GM18499 (cell line): ENCODE data around the gene TMEM176A.

Source experiments
- ATAC-seq: cut with Tn5 transposase; IDR thresholded peaks from one replicate; pipeline ENCODE4 v1.9.1; 2021; ENCODE audit warnings: moderate number of reproducible peaks; ENCODE audit not compliant: insufficient read depth, unreplicated experiment

Gene TMEM176A

DNA sequence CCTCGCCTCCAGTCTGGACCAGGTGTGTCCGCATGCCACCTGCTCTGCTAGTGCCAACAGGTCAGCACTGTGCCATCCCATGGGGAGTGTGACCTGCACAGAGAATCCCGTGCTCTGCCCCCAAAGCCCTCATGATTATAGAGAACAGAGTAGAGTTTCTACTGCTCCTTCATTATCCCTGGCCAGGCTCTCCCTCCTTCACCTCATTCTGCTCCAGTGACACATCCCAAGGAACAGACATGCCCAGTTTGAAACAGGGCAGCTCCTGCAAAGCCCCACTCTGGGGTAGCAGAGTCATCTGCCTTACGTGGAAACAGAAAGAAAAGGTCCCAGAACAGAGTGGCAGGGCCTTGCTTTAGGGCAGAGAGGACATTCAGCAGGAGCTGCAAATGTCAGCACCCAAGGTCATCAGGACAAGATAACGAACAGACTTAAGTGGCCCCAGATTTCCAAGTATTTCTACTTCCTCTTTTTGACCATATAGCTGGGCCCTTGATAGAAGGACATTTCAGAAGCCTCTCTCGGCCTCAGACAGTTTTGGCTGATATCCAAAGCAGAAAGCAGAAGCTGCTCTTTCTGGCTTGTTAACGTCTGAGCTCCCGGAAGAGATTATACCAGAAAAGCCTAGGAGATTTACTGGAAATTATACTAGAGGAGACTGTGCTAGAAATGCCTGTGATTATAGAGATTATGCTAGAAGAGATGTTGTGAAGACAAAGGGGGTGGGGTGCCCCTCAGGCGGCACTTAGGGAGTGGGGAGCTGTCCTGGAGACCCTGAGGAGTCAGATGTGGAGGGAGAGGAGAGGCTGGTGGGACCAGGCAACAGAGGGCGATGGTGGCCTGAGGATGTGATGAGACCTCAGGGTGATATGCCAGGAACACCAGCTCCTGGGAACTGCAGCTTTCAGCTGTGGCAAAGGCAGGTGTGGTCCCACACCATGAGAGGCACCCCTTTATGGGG is 13.0 kb upstream of the TMEM176A start:
- ATAC-seq: no peak

DNA sequence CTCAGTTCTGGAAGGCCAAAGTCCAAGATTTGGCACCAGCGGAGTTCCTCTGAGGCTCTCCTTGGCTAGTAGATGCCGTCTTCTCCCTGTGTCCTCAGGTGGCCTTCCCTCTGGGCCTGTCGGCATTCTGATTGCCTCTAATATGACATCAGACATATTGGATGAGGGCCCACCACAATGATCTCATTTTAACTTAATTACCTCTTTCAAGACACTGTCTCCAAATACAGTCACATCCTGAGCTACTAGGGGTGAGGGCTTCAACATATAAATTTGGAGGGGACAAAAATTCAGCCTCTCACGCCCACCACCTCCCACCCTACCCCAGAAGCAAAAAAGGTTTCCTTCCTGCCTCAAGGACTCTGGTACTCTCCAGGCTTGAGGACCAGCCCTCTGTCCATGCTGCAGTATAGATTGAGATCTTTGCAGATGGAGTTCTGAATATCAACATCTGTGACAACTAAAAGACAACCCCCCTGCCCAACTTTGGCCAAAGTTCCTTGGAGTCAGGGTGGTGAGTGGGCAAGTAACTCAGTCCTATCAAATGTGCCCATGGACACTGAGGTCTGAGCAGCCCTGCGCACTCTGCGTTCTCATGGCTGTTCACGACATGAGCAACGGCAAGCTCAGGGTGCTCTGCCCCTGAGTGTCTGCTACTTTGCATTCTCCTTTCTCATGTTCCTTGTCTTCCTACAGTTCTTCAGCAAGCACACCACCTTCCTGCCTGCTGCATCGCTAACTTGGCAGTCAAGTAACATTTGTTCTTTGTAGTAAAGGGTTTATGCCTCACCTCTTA is 11.9 kb upstream of the TMEM176A start:
- no peak for ATAC-seq

DNA sequence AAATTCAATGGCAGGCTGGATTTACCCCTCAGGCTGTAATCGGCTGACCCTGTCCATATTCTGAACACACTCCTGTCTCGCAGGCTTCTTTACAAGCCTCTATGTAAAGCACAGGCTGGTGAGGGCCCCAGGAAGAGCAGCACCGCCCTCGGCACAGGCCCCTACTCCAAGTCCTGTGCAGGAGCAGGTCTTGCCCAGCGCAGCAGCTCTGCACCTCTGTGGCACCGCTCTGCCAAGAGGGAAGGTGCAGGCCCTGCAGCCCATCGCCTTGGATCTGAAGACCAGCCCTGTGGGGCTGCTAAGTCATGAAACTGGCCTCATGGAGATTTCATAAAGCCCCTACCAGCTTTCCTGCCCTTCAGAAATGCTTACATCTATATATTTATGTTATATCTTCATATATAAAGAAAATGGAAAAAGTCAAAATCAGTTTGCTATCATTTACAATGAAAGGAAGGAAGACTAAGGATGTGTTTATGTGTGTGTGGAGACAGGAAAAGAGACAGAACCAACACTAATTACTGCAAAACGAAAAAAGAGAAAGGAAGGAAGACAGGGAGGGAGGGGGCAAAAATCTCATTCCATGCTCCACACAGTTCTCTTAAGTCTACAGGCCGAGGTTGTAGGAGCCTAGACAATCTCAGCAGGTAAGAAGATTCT is 10.0 kb upstream of the TMEM176A start:
- no peak for ATAC-seq

DNA sequence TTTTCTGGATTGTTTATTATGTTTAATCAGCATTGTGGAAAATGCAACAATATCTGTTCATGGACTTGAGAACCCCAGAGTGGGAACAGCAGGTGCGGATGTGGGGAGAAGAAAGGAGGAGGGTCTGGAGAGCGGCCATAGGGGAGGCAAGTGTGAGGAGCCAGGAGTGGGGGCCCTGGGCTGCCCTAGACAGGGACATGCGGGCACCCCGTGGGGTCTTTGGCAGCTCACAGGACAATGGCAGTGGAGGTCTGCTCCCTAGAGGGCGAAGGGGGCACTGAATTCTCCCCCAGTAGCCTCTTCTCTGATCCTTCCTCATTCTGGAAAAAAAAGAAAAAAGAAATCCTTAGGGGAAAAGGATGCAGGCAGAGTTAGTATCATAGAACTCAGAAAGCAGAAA is 9.3 kb upstream of the TMEM176A start:
- ATAC-seq: no peak

DNA sequence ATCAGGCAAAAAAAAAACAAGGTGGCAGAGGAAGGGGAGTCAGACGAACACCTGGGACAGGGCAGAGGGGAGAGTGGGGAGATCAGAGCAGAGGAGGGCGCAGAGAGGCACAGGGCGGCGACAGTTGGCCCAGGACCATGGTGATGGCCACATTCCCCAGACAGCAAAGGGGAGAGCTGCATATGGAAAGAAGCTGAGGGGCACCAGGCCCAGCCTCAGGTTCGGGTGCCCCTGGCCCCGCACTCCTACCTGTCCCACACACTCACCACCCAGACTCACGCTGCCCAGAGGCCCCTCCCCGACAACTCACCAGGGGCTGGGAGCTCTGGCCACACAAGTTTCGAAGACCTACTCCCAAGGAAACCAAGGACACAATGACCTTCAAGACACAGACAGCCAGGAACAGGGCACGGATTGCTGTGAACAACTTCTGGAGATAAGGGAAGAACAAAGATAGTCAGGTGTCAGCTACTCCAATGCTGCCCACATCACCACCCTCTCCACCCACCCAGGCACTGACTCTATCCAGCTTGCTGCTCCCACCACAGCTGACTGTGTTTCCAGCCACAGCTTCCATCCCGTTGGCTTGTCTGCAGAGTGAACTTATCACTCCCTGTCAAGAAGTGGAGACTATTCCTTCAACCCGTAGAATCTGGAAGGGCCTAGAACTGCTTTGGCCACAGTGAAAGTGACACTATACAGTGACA is 8.7 kb upstream of the TMEM176A start:
- no peak for ATAC-seq

DNA sequence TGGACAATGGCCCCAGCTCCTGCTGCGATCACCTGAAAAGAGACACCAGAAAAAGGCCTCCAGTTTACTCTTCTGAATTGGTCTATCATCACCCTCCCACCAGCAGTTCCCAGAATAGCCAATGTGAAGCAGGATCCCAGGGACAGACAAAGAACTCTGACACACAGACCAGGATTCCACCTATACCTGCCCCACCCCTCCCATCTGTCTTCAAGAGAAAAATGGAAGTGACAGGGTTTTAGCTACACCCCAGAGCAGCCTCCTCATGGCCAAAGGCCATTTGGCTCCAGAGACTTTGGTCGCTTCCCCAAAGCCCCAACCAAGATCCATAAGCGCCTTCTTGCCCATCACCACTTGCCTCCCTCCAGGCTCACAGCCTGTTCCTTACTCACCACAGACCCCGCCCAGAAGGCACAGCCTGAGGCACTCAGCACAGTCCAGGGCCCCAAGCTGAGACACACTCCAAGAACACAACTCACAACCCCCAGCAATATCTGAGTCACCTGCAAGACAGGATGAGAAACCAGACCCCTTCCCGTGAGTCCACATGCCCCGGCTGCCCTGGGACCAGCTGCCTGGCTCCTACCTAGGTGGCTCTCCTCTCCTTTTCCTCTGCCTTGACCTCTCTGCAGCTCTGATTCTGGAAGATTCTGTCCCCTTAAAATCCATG is 6.9 kb upstream of the TMEM176A start:
- no peak for ATAC-seq

DNA sequence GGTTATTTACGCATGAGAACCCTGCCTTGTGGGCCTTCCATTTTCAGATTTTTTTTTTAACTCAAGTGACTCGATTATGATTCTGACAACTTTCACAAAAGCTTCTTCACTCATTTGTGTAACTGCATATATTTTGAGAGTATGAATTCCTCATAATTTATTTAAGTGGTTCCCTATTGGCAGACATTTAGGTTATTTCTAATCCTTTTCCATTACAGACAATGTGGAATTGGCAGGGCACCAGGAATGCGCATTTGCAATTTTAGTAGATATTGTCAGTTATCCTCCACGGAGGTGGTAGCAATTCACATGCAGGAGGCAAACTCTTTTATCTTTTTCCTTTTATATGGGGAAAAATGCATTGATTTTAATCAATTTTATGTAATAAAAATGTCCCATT is 2.9 kb upstream of the TMEM176A start:
- ATAC-seq: no peak

DNA sequence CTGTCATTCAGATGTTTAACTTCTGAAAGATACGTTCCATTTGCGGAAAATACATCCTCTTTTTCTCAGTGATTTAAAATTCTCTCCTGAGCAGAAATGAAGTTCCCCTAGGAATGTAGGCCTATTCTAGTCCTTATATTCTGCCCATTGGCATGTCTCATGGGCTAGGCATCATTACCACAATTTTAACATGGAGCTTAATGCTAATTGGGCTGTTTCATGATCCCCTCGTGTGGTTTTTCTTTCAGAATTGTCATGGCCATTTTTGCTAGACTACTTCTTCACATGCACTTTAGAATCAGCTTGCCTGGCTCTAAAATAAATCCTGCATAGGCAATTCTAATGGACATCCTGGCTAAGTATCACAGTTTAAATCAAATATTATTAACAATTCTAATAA is 1.4 kb upstream of the TMEM176A start:
- no peak for ATAC-seq

DNA sequence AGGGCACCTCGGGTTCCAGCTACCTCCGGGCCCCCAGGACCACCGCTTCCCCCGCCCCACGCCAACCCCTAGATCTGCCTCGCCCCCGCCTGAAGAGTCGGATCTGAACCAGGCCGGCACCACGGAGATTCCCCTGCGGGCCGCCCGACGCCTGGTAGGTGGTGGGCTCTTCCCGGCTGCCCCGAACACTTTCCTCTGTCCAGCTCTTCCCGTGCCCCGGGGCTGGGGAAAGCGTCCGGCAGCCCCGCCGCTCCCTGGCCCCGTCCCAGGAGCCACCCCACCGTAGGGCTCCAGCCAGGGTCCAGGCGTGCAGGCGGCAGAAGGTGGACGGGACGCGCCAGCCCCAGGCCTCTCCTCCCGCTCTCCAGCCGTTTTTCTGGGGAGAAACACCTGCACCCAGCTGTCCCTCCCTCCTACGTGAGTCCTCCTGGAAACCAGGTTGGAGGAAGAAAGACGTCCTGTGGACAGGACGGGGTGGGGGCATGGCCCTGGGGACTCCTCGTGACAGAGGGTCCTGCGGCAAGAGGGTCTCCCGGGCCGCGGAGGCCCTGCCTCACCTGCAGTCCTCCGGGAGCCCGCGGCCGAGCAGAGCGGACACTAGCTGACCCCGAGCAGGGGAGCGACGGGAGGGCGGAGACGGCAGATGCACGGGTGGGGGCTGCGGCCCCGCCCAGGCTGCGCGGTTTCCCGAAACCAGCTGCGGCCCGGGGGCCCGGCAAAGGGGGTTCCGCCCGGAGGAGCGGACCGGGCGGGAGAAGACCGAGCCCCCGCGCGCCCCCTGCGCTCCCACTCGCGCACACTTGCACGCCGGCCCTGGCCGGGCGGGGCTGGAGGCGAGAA is 608 bp upstream of the TMEM176A start, which contains the start of gene TMEM176B:
Gene TMEM176B, minus strand, starts transcription at position 624 of the 840 bp plus-strand sequence. CDS start 3,795 bp downstream, outside the sequence.
- no peak for ATAC-seq

DNA sequence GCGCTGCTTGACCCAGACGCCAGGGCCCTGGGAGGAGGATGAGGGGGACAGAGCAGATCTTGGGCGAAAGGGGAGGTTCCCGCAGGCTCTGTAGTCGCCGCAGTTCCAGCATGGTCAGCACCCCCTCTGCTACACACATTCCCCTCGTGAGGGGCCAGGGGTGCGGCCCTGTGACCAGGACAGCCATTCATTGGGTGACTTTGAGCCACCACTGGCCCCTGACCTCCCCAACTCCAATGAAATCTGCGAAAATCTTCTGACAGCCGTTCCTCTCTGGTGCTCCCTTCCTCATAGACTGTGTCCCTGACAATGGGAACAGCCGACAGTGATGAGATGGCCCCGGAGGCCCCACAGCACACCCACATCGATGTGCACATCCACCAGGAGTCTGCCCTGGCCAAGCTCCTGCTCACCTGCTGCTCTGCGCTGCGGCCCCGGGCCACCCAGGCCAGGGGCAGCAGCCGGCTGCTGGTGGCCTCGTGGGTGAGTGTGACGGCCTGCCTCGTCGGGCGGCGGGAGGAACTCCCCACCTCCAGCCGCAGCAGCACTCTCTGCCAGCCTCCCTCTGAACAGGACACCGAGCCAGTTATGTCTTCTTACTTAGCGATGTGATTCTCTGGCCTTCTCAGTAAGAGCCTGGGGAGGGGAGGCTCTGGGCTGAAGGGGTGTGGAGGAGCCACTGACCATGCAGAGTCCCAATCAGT is 825 bp downstream of the TMEM176A start:
- ATAC-seq: no peak

DNA sequence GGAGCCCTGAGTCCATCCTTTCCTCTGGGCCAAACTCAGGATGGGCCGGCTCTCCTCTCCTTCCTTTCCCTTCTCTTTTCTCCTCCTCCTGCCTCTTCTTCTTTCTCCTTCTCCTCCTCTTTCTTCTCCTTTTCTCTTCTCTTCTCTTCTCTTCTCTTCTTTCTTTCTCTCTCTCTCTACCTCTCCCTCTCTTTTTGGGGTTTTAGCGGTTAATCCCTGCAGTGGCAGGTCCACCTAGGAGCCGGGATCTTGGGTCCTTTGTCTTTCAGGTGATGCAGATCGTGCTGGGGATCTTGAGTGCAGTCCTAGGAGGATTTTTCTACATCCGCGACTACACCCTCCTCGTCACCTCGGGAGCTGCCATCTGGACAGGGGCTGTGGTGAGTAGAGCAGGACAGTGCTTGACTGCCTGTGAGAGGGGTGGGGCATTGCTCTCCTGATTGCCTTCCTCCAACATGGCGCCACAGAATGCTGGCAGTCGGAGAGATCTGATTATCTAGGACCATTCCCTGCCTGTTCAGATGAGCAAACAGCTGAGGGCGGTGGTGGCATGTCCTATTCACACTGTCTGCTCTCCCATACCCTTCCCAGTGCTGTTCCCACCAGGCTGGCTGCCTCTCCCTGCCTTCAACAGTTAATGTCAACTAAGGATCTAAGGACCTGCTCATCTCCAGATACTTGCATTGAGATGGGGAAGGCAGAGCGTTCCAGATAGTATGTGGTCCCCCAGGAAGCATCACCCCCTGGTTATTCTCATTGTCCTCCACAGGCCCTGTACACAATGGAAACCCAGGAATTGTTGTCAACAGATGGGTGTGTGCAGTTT is 1.6 kb downstream of the TMEM176A start:
- ATAC-seq: no peak

DNA sequence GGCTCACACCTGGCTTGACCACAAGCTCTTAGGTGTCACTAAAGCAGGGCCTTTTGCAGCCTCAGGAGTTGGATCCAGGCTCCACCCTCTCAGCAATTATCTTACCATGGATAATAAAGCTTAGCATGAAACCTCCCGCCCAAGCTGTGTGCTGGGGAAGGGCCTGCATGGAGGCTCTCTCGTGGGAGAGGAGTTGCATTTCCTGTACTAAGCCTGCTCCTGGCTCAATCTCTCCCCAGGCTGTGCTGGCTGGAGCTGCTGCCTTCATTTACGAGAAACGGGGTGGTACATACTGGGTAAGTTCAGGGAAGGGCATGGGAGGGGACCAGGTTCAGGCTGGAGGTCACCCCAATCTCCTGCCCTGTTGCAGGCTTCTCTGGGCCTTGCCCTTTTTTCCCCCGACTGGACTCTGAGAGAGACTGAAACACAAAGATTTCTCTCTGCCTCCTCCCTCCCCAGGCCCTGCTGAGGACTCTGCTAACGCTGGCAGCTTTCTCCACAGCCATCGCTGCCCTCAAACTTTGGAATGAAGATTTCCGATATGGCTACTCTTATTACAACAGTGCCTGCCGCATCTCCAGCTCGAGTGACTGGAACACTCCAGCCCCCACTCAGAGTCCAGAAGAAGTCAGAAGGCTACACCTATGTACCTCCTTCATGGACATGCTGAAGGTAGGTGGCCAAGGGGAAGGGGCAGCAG is 2.7 kb downstream of the TMEM176A start:
- ATAC-seq: no peak

DNA sequence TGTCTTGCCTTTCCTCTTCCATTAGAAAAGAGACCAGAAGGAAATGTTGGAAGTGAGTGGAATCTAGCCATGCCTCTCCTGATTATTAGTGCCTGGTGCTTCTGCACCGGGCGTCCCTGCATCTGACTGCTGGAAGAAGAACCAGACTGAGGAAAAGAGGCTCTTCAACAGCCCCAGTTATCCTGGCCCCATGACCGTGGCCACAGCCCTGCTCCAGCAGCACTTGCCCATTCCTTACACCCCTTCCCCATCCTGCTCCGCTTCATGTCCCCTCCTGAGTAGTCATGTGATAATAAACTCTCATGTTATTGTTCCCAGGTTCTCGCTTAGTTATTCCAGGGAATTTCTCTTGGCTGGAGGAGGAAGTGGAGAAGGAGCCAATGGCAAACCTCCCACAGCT is 4.2 kb downstream of the TMEM176A start:
- no peak for ATAC-seq

DNA sequence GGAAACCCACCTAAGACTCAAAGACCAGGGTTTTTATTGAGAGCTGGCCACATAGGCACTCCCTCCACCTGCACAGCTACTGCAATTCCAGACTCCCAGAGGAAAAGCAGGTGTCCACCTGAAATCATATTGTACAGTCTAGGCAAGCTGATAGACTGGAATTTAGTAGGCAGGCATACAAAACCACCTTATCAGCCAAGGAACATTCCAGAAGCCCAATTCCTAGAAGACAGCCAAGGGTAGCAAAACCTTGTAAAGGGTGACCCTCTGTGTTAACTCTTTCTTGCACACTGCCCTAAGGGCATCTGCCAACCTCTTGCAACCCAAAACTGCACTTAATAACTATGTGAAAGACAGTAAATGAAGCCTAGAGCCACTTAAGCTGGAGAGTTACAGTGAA is 5.3 kb downstream of the TMEM176A start:
- ATAC-seq: no peak

DNA sequence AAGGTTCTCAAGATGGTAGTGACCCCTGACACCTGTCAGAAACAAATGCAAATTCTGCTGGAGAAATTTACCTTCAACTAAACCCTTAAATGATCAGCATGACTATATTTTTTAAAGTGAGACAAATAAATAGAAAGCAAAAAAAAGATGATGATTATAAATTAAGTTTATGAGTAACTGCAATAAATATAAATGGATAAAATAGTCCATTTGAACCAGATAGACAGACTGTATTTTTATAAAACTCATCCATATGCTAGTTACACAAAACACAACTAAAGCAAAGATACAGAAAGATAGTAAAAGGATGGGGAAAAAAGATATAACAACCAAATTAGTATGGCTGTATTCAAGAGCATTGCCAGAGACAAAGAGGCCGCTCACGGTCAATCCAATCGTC is 5.9 kb downstream of the TMEM176A start:
- no peak for ATAC-seq

DNA sequence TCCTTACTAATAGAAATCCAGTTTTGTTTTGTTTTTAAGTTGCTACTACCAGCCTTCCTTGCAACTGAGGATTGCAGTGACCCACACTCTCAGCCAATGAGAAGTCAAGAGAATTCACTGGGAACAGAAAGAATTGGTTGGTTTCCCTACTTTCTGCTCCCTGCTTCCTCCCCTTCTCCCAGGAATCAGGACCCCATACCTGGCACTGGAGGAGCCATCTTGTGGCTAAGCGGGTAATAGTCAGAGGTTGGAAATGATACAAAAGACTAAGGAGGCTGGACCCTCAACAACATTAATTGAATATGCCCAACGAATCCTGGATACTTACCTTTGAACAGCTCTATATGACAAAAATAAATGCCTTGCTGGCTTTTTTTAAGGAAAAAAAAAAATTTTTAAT is 6.3 kb downstream of the TMEM176A start:
- no peak for ATAC-seq
